Colon (tissue), 2 donors: Measurements from ENCODE around the gene SEMA4A.
"Not testable (repeated sequence)": the region's sequence is repeated elsewhere in the genome, so short reads cannot be mapped to it uniquely, and the experiment has no call there.

Experiments
- FAIRE-seq: peaks from 2 replicates; lab custom pipeline; 2012; peaks lifted over from hg19 to GRCh38; lab: Jason Lieb, UNC
- donor health status: control.
- donor health status: control.

The SEMA4A gene

DNA sequence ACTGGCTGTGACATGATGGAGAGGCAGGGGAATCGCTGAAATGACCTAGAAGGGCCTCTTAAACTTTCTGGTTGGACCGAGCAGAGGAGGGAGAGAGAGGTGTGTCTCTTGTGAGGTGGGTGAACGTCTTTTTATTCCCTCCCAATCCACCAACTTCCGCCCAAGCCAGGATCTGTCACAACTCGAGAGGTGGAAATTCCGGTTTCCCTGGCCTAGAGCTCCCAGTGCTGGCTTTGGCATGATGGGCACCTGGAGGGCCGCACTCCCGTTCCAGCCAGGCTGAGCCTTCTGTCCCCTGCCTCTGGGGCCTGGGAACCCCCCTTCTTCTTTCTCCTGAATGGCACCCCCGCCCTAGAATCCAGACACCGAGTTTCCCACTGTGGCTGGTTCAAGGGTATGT, at the start of gene SEMA4A:
Gene SEMA4A, plus strand, starts transcription at position 224 of the 400 bp plus-strand sequence. CDS start 994 bp downstream, outside the sequence.
- no peak for FAIRE-seq

DNA sequence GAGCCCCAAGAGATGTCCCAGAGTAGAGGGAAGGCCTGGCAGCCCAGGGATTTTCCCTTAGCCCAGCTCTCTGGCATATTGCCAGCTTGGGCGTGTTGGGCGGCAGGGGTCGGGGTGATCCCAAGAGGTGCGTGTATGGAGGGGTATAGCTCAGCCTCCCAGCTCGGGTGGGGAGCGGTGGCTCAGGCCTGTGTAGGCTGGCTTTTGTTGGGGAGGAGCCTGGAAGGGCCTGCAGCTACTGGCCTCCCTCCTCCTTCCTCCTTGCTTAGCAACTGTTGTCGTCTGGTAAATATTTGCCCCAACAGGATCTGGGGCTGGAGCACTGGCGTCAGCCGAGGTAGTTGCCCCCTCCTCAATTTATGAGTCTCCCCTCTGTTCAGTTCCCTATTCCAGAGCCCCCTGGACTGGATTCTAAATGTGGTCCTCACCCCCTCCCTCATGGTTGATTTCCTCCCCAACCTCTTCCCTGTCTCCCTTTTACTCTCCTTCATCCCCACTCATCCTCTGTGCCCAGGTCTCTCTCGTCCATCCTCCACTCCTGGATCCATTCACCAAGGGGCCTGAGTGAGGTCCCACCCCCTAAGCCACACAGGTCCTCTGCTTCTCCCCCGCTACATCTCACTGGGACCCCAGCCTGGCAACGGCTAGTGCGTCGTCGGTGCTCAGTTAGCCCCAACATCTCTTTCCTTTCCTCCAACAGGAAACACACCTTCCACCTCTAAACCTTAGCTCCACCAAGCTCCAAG, 49.1 kb upstream of the SEMA4A start:
- FAIRE-seq = no peak

DNA sequence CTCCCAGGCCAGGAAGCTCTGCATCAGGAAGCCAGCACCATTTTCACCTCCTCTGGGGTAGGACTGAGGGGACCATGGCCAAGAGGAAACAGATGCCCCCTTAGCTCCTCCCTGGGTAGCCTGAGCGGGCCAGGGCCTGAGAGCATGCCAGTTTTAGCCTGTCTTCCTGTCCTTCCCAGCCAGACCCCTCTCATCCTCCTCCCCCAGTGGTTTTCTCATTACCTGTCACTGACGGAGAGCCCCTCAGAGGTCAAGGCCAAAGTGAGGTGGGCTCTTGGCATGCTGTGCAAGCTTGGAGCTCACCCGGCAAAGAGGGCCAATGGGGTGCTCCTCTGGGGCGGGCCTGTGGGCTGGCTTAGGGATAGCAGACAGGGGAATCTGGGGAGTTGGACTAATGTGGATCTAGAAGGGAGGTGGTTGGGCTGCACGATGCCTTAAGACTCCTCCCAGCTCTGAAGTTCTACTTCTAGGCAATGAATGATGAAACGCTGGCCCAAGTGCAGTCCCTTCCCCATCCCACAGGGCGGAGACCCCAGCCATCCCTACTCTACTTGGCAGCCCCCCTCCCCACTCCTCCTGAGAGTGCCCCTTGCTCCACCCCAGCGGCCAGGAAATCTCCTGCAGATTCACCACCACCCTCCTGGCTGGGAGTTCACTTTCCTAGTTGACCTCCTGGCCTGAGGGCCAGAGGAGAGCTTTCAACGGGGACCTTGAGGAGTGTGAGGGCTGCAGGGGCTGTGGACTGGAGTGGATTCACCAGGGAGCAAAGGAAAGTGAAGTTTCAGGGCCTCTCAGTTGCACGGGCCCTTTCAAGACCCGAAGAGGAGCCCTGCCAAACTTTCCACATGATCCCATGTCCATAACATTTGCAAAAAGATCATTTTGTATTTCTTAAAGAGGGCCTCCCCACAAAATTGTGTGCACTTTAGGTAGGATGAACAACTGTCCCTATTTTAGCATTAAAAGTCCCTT, 48.2 kb upstream of the SEMA4A start:
- no peak for FAIRE-seq

DNA sequence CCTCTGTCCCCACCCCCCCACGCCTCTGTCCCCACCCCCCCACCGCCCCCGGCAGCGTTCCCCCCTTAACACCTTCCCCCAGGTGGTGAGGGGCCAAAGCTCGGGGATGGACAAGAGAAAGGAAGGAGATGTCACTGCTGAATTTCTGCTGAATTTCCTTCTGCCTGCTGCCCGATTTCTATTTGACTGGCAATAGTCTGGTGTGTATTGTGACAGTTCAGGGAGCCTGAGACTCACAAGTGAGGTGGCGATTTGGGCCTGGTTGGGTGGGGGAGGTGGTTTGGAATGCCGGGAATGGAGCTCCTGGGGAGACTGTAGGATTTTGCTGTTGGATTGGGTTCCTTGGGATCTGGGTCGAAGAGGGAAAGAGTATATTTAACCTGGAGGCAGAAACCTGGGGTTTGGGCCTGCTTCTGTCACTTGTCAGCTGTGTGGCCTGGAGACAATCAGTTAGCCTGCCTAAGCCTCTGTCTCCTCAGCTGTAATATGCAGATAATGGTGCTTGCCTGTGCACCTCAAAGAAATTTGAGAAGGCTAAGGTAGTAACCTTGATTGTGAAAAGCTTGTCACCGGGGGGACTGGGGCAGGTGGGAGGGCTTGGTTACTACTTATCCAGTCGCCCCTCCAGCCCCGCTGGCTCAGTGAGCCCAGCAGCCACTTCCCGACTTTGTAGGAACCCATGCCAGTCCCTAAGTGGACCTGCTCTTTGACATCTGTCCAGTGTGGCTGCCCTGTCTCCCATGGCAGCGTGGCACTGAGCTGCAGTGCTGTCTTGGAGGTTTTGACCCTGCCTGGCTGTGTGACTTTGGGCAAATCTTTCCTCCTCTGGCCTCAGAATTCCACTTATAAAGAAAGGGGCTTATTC, 46.5 kb upstream of the SEMA4A start:
- FAIRE-seq = no peak

GRCh38 chr1:156108057-156108456, 45.3 kb upstream of the SEMA4A start:
- FAIRE-seq = no peak

GRCh38 chr1:156108664-156109241, 44.6 kb upstream of the SEMA4A start:
- no peak for FAIRE-seq

- FAIRE-seq = no peak
These were observed 43.1 kb upstream of the SEMA4A start for GRCh38 chr1:156110252-156110651.

DNA sequence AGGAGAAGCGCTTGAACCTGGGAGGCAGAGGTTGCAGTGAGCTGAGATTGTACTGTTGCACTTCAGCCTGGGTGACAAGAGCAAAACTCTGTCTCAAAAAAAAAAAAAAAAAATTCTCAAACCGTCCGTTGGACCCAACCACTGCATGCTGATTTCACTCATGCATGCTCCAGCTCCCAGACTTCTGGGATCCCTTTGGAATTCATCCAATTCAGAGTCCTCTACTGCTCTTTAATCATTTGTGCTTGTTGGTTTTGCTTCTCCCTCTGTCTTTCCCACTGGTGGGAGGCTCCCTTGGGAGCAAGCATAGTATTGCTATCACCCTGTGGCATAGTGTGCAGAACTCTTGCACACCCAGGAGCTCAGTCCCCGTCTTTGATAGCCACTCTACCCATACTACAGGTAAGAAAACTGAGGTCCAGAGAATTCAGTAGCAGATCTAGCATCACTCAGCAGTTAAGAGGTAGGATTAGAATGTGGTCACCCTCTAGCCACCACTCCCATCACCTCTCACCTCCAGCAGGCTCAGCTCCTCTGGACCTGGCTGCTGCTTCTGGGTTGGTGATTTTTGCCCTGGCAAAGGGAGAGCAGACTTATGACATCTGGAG, 41.9 kb upstream of the SEMA4A start:
- FAIRE-seq = no peak

- no peak for FAIRE-seq
These were observed 40.9 kb upstream of the SEMA4A start for GRCh38 chr1:156112276-156113137.

- no peak for FAIRE-seq
These were observed 40.0 kb upstream of the SEMA4A start for GRCh38 chr1:156113282-156113950.

GRCh38 chr1:156114101-156114918, 39.1 kb upstream of the SEMA4A start, which contains the start of gene LMNA:
LMNA (plus strand) TSS chr1:156114711; CDS start chr1:156114919, 208 bp downstream.
- FAIRE-seq = no peak

GRCh38 chr1:156114919-156115513, 38.4 kb upstream of the SEMA4A start:
- FAIRE-seq = no peak

- no peak for FAIRE-seq
These were observed 37.6 kb upstream of the SEMA4A start for GRCh38 chr1:156115514-156116374.

GRCh38 chr1:156116731-156117130, 36.7 kb upstream of the SEMA4A start:
- FAIRE-seq = not testable (repeated sequence)

DNA sequence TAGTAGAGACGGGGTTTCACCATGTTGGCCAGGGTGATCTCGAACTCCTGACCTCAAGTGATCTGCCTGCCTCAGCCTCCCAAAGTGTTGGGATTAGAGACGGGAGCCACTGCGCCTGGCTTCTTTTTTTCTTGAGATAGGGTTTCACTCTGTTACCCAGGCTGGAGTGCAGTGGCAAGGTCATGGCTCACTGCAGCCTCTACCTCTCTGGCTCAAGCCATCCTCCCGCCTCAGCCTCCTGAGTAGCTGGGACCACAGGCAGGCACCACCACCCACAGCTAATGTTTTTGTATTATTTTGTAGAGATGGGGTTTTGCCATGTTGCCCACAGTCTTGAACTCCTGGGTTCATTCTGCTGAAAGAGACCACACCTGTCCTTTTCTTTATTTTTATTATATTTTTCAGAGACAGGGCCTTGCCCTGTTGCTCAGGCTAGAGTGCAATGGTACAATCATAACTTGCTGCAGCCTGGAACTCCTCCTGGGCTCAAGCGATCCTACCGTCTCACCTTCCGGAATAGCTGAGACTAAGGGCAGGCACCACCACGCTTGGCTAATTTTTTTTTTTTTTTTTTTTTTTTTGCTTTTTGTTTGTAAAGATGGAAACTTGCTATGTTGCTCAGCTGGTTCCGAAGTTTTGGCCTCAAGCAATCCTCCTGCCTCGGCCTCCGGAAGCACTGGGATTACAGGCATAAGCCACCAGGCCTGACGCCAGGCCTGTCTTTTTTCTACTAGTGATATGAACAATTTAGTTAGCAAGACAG, 35.8 kb upstream of the SEMA4A start:
- FAIRE-seq = no peak

GRCh38 chr1:156118177-156118868, 35.1 kb upstream of the SEMA4A start:
- FAIRE-seq = no peak
